Type B pancreatic cell (in vitro differentiated cells): ENCODE results near the gene CCNG1. TPM values are rescaled to one million over a fixed set of nuclear protein-coding genes. Genes with fewer than 3 reads are reported as not detected.

Experiments used
- DNase-seq: peaks from one replicate; pipeline ENCODE4 v3.0.0; 2021; ENCODE audit warnings: mixed read lengths; ENCODE audit not compliant: unreplicated experiment; ENCODE audit errors: extremely low spot score
- H3K27ac Mint-ChIP-seq: 2 replicates; pipeline ENCODE4 v1.8.0; 2021; ENCODE audit warnings: mild to moderate bottlenecking, mixed read lengths
- H3K27me3 Mint-ChIP-seq: 2 replicates; pipeline ENCODE4 v1.8.0; 2021; ENCODE audit warnings: mixed read lengths
- H3K36me3 Mint-ChIP-seq: 2 replicates; pipeline ENCODE4 v1.8.0; 2021; ENCODE audit warnings: mixed read lengths
- H3K4me1 Mint-ChIP-seq: one replicate; pipeline ENCODE4 v1.8.0; 2021; ENCODE audit warnings: mixed read lengths; ENCODE audit not compliant: unreplicated experiment
- H3K4me3 Mint-ChIP-seq: 2 replicates; pipeline ENCODE4 v1.8.0; 2021; ENCODE audit warnings: mild to moderate bottlenecking, mixed read lengths
- H3K9me3 Mint-ChIP-seq: 2 replicates; pipeline ENCODE4 v1.8.0; 2021; ENCODE audit warnings: mixed read lengths
- total RNA-seq: library from RNA; stranded (reverse); gene quantifications from 2 replicates; pipeline ENCODE4 v1.2.1, GENCODE V29; 2021; ENCODE audit warnings: low replicate concordance
- TF ChIP-seq, protein P1 (sequence below): fragments of 200-600 bp; sonication (generic); conservative IDR thresholded peaks from 2 replicates; pipeline ENCODE4 v1.5.0; 2021; ENCODE audit warnings: antibody characterized with exemption, mild to moderate bottlenecking

The CCNG1 gene
- total RNA-seq, 1 donor from 2014 or later: 214 TPM

DNA sequence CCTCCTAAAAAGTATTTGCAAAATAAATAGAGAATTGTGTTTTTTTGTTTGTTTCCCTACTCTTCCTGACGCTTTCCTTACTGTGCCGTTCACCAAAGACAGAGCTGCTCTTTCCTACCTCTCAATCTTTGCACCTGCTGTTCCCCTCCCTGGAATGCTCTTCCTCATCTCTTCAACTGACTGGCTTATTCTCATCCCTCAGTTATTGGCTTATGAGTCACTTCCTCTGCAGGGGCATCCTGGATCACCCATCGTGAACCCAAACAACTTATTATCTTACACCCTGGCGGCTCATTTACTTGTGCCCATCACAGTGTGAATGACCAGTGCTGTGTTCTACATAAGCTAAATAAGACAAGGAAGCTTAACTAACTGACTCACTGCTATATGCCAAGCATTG, 36.1 kb upstream of the CCNG1 start:
- Mint-ChIP-seq H3K27me3 (no peaks in the 10 kb centered on the region), H3K4me1 (peaks cover 6% of the 10 kb centered on the region), H3K4me3 (no peak overlapping the region), H3K9me3 (no peaks in the 10 kb centered on the region), H3K36me3 (no peaks in the 10 kb centered on the region), H3K27ac (no peak overlapping the region)
- TF ChIP-seq, protein P1, sequence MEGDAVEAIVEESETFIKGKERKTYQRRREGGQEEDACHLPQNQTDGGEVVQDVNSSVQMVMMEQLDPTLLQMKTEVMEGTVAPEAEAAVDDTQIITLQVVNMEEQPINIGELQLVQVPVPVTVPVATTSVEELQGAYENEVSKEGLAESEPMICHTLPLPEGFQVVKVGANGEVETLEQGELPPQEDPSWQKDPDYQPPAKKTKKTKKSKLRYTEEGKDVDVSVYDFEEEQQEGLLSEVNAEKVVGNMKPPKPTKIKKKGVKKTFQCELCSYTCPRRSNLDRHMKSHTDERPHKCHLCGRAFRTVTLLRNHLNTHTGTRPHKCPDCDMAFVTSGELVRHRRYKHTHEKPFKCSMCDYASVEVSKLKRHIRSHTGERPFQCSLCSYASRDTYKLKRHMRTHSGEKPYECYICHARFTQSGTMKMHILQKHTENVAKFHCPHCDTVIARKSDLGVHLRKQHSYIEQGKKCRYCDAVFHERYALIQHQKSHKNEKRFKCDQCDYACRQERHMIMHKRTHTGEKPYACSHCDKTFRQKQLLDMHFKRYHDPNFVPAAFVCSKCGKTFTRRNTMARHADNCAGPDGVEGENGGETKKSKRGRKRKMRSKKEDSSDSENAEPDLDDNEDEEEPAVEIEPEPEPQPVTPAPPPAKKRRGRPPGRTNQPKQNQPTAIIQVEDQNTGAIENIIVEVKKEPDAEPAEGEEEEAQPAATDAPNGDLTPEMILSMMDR: no peak
- no peak for DNase-seq

DNA sequence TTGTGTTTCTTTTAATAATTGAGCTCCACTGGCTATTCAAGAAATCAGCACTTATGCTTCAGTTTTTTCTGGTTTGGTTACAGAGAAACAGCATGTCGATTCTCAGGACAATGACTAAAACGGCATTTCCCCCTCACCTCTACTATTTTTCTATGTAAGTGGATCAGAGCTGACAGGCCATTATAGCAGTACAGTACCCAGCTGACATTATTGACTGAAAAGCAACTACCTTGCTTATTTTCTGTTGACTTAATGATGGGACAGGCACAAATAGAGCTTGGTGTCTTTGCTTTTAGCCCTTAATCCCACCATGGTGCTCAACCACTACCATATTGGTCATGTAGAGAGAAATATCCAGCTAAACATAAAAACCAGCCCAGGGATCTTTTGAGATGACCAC, 35.4 kb upstream of the CCNG1 start:
- TF ChIP-seq, protein P1: no peak
- DNase-seq: no peak
- Mint-ChIP-seq H3K4me3 (no peak overlapping the region), H3K9me3 (no peaks in the 10 kb centered on the region), H3K36me3 (no peaks in the 10 kb centered on the region), H3K27me3 (no peaks in the 10 kb centered on the region), H3K4me1 (peaks cover 6% of the 10 kb centered on the region), H3K27ac (no peak overlapping the region)

DNA sequence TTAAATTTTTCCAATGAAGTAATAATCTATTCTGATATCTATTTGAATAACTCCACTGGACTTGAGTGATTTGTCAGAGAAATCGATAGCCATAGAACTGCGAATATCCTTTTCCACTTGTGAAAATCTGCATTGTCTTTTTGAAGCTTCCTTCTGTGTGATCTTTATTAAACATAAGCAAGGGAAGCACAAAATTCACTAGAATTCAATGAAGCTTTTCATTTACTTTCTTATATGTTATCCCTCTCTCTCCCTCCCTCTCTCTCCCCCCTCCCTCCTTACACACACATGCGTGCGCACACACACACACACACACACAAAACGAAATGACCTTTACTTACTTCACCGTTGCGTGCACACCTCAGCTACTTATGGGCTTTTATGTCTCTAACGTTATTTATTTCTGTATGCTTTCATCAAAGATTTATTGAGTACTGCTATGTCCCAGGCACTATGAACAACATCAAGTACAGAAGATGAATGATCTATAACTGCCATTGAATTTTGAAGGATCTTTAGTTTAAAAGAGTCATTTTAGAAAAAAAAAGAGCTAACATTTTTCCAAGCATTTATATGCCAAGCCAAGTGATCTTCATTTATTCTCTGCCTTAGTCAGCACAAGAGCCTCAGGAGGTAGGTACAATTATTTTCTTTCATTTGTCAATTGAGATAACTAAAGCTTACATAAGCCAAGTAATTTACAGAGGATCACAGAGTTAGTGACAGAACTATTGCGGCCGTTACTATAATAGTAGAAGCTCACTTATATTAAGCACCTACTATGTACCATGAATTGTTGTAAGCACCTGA, 32.8 kb upstream of the CCNG1 start:
- no peak for DNase-seq
- Mint-ChIP-seq H3K27me3 (no peaks in the 10 kb centered on the region), H3K9me3 (no peaks in the 10 kb centered on the region), H3K4me3 (no peak overlapping the region), H3K36me3 (no peaks in the 10 kb centered on the region), H3K4me1 (peaks cover 18% of the 10 kb centered on the region), H3K27ac (peak overlapping the region; percentile 43)
- TF ChIP-seq, protein P1: no peak

GRCh38 chr5:163407034-163407655, 30.2 kb upstream of the CCNG1 start:
- H3K4me1 Mint-ChIP-seq: peaks cover 20% of the 10 kb centered on the region
- H3K9me3 Mint-ChIP-seq: no peaks in the 10 kb centered on the region
- TF ChIP-seq, protein P1: no peak
- H3K27me3 Mint-ChIP-seq: no peaks in the 10 kb centered on the region
- peak overlapping the region; percentile 39 for H3K27ac Mint-ChIP-seq
- H3K4me3 Mint-ChIP-seq: no peak overlapping the region
- no peaks in the 10 kb centered on the region for H3K36me3 Mint-ChIP-seq
- no peak for DNase-seq

DNA sequence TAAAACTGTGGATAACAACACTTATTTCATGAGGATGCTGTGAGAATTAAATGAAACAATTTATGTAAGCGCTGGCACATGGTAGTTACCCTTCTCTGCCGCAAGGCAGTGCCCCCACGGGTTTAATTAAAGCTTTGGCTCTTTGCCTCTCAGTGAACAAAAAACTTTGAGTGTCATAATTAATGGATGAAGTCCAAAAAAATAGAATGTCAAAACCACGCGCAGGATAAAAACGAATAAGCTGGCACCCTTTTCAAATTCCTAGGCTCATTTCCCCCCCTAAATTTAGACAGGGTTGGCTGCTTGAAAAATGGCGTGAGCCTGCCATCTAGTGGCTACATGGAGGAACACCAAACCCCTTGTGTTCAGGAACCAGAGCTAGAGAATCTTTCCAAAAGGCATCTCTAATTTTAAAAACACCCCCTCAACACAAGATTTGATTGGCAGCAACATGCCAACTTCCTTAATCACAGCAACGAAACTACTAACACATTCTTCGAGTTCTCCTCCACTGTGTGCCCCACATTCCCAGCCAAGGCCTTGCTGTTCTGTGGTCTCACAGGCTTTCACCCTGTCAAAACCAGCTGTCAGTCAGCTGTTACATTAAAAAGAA, 29.0 kb upstream of the CCNG1 start:
- Mint-ChIP-seq H3K27me3 (no peaks in the 10 kb centered on the region), H3K4me1 (peaks cover 20% of the 10 kb centered on the region), H3K4me3 (peak overlapping the region; percentile 55), H3K36me3 (no peaks in the 10 kb centered on the region), H3K27ac (peak overlapping the region; percentile 83), H3K9me3 (no peaks in the 10 kb centered on the region)
- no peak for DNase-seq
- TF ChIP-seq, protein P1: peak; percentile 93
